ENCODE data around the gene CLIC6.

The CLIC6 gene

GRCh38 chr21:34724131-34724856, 55.5 kb downstream of the CLIC6 start:
- Mint-ChIP-seq H3K27ac (no peak overlapping the region), H3K4me1 (no peaks in the 10 kb centered on the region), H3K36me3 (no peaks in the 10 kb centered on the region), H3K9me3 (no peaks in the 10 kb centered on the region), H3K4me3 (no peak overlapping the region), H3K27me3 (peaks cover 4% of the 10 kb centered on the region)

- H3K9me3 Mint-ChIP-seq: no peaks in the 10 kb centered on the region
- H3K27me3 Mint-ChIP-seq: peaks cover 4% of the 10 kb centered on the region
- no peaks in the 10 kb centered on the region for H3K4me1 Mint-ChIP-seq
- no peak overlapping the region for H3K4me3 Mint-ChIP-seq
- no peaks in the 10 kb centered on the region for H3K36me3 Mint-ChIP-seq
- H3K27ac Mint-ChIP-seq: no peak overlapping the region
These were observed 56.0 kb downstream of the CLIC6 start for GRCh38 chr21:34724857-34725195.

GRCh38 chr21:34726627-34727337, 58.0 kb downstream of the CLIC6 start:
- Mint-ChIP-seq H3K27ac (no peak overlapping the region), H3K4me1 (no peaks in the 10 kb centered on the region), H3K27me3 (peaks cover 4% of the 10 kb centered on the region), H3K4me3 (no peak overlapping the region), H3K9me3 (no peaks in the 10 kb centered on the region), H3K36me3 (no peaks in the 10 kb centered on the region)

GRCh38 chr21:34728479-34728878, 59.7 kb downstream of the CLIC6 start:
- H3K27ac Mint-ChIP-seq: no peak overlapping the region
- H3K4me3 Mint-ChIP-seq: no peak overlapping the region
- peaks cover 4% of the 10 kb centered on the region for H3K27me3 Mint-ChIP-seq
- no peaks in the 10 kb centered on the region for H3K36me3 Mint-ChIP-seq
- H3K9me3 Mint-ChIP-seq: no peaks in the 10 kb centered on the region
- no peaks in the 10 kb centered on the region for H3K4me1 Mint-ChIP-seq

- Mint-ChIP-seq H3K27ac (no peak overlapping the region), H3K27me3 (peaks cover 2% of the 10 kb centered on the region), H3K36me3 (no peaks in the 10 kb centered on the region), H3K4me1 (no peaks in the 10 kb centered on the region), H3K9me3 (no peaks in the 10 kb centered on the region), H3K4me3 (no peak overlapping the region)
These were observed 61.4 kb downstream of the CLIC6 start for GRCh38 chr21:34730194-34730593.

- Mint-ChIP-seq H3K27me3 (no peaks in the 10 kb centered on the region), H3K4me3 (no peak overlapping the region), H3K9me3 (no peaks in the 10 kb centered on the region), H3K36me3 (no peaks in the 10 kb centered on the region), H3K27ac (peak overlapping the region; percentile 10), H3K4me1 (no peaks in the 10 kb centered on the region)
These were observed 62.1 kb downstream of the CLIC6 start for GRCh38 chr21:34730756-34731445.

- no peak overlapping the region for H3K27ac Mint-ChIP-seq
These were observed 63.6 kb downstream of the CLIC6 start for GRCh38 chr21:34732388-34732821.

GRCh38 chr21:34733852-34734251, 65.1 kb downstream of the CLIC6 start:
- no peaks in the 10 kb centered on the region for H3K27me3 Mint-ChIP-seq
- H3K9me3 Mint-ChIP-seq: no peaks in the 10 kb centered on the region
- H3K36me3 Mint-ChIP-seq: no peaks in the 10 kb centered on the region
- H3K27ac Mint-ChIP-seq: no peak overlapping the region
- H3K4me3 Mint-ChIP-seq: no peak overlapping the region
- no peaks in the 10 kb centered on the region for H3K4me1 Mint-ChIP-seq

More at GRCh38 chr21:34732388-34732821, 63.6 kb downstream of the CLIC6 start:
- Mint-ChIP-seq H3K36me3 (no peaks in the 10 kb centered on the region), H3K4me1 (no peaks in the 10 kb centered on the region), H3K4me3 (no peak overlapping the region), H3K9me3 (no peaks in the 10 kb centered on the region), H3K27me3 (no peaks in the 10 kb centered on the region)

GRCh38 chr21:34734696-34735095, 65.9 kb downstream of the CLIC6 start:
- H3K36me3 Mint-ChIP-seq: no peaks in the 10 kb centered on the region
- no peak overlapping the region for H3K27ac Mint-ChIP-seq
- H3K4me1 Mint-ChIP-seq: no peaks in the 10 kb centered on the region
- no peak overlapping the region for H3K4me3 Mint-ChIP-seq
- no peaks in the 10 kb centered on the region for H3K9me3 Mint-ChIP-seq
- H3K27me3 Mint-ChIP-seq: no peaks in the 10 kb centered on the region

GRCh38 chr21:34736116-34736874, 67.5 kb downstream of the CLIC6 start:
- H3K27ac Mint-ChIP-seq: no peak overlapping the region
- no peaks in the 10 kb centered on the region for H3K4me1 Mint-ChIP-seq
- no peaks in the 10 kb centered on the region for H3K27me3 Mint-ChIP-seq
- H3K4me3 Mint-ChIP-seq: no peak overlapping the region
- H3K36me3 Mint-ChIP-seq: no peaks in the 10 kb centered on the region
- H3K9me3 Mint-ChIP-seq: no peaks in the 10 kb centered on the region

- H3K4me3 Mint-ChIP-seq: no peak overlapping the region
- H3K27me3 Mint-ChIP-seq: no peaks in the 10 kb centered on the region
These were observed 68.3 kb downstream of the CLIC6 start for GRCh38 chr21:34737115-34737514.

GRCh38 chr21:34740198-34740597, 71.4 kb downstream of the CLIC6 start:
- Mint-ChIP-seq H3K27me3 (peaks cover 2% of the 10 kb centered on the region), H3K36me3 (no peaks in the 10 kb centered on the region), H3K4me1 (no peaks in the 10 kb centered on the region), H3K9me3 (no peaks in the 10 kb centered on the region), H3K27ac (no peak overlapping the region), H3K4me3 (no peak overlapping the region)

More at GRCh38 chr21:34737115-34737514, 68.3 kb downstream of the CLIC6 start:
- H3K4me1 Mint-ChIP-seq: no peaks in the 10 kb centered on the region
- no peak overlapping the region for H3K27ac Mint-ChIP-seq
- H3K36me3 Mint-ChIP-seq: no peaks in the 10 kb centered on the region
- no peaks in the 10 kb centered on the region for H3K9me3 Mint-ChIP-seq

GRCh38 chr21:34743285-34743684, 74.5 kb downstream of the CLIC6 start:
- Mint-ChIP-seq H3K9me3 (no peaks in the 10 kb centered on the region), H3K4me3 (no peak overlapping the region), H3K4me1 (peaks cover 3% of the 10 kb centered on the region), H3K27me3 (peaks cover 2% of the 10 kb centered on the region), H3K27ac (no peak overlapping the region), H3K36me3 (no peaks in the 10 kb centered on the region)

- H3K36me3 Mint-ChIP-seq: no peaks in the 10 kb centered on the region
- H3K27ac Mint-ChIP-seq: no peak overlapping the region
- no peak overlapping the region for H3K4me3 Mint-ChIP-seq
- peaks cover 2% of the 10 kb centered on the region for H3K27me3 Mint-ChIP-seq
- no peaks in the 10 kb centered on the region for H3K9me3 Mint-ChIP-seq
- peaks cover 3% of the 10 kb centered on the region for H3K4me1 Mint-ChIP-seq
These were observed 75.0 kb downstream of the CLIC6 start for GRCh38 chr21:34743831-34744230.

GRCh38 chr21:34744801-34745200, 76.0 kb downstream of the CLIC6 start:
- Mint-ChIP-seq H3K27ac (no peak overlapping the region), H3K36me3 (no peaks in the 10 kb centered on the region), H3K9me3 (no peaks in the 10 kb centered on the region), H3K27me3 (peaks cover 2% of the 10 kb centered on the region), H3K4me1 (peaks cover 3% of the 10 kb centered on the region), H3K4me3 (no peak overlapping the region)
